ENCODE data around the gene BDKRB2.

- TF ChIP-seq CTCF (conservative IDR thresholded peaks at IDR 0.05): no peak
- no peak for TF ChIP-seq EZH2 (IDR thresholded peaks at IDR 0.05; ENCODE audit: low read depth)
Observed at GRCh38 chr14:96184737-96185136, 19.9 kb upstream of the BDKRB2 start.

All from PC-9 (cell line).